ENCODE measurements around the gene CACNG1. TPM values are rescaled to one million over a fixed set of nuclear protein-coding genes. Genes with fewer than 3 reads are reported as not detected.

CACNG1 gene
- total RNA-seq, 1 donor from 2014 or later, result 0.44 TPM

- TF ChIP-seq CTCF (conservative IDR thresholded peaks at IDR 0.05), result no peak
- no peak overlapping the region for H3K27ac Mint-ChIP-seq (ENCODE audit: unreplicated experiment)
- H3K9me3 Mint-ChIP-seq, result no peaks in the 10 kb centered on the region
Observed at GRCh38 chr17:67078292-67078691, 33.9 kb downstream of the CACNG1 start.

GRCh38 chr17:67079491-67079890, 35.1 kb downstream of the CACNG1 start:
- Mint-ChIP-seq H3K27ac (ENCODE audit: unreplicated experiment) (no peak overlapping the region), H3K36me3 (ENCODE audit: low read depth) (peaks cover 2% of the 10 kb centered on the region), H3K4me3 (no peak overlapping the region), H3K9me3 (no peaks in the 10 kb centered on the region), H3K4me1 (no peaks in the 10 kb centered on the region), H3K27me3 (ENCODE audit: low read depth) (no peaks in the 10 kb centered on the region)
- no peak for DNase-seq (ENCODE audit: low read depth, low spot score)
- no peak for TF ChIP-seq CTCF (conservative IDR thresholded peaks at IDR 0.05)

More at GRCh38 chr17:67078292-67078691, 33.9 kb downstream of the CACNG1 start:
- Mint-ChIP-seq H3K4me3 (no peak overlapping the region), H3K36me3 (ENCODE audit: low read depth) (peaks cover 2% of the 10 kb centered on the region), H3K27me3 (ENCODE audit: low read depth) (no peaks in the 10 kb centered on the region), H3K4me1 (no peaks in the 10 kb centered on the region)
- DNase-seq (ENCODE audit: low read depth, low spot score), result no peak

DNA sequence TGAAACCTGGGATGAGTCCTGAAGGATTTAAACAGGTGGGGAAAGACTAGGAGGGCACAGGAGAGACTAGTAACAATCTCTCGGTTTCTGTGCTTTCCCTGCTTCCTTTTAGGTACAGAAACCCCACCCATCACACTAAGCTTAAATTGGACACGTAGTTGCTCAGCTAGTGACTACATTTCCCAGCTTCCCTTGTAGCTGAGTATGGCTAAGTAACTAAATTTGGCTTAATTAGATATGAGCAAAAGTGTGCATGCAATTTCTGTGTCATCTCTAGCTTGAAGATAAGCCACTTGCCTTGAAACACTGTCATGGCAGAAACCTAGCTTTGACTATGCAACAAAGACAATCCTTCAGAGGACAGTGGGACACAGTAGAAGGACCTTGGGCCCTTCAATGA, 36.5 kb downstream of the CACNG1 start:
- Mint-ChIP-seq H3K4me3 (no peak overlapping the region), H3K9me3 (no peaks in the 10 kb centered on the region), H3K36me3 (ENCODE audit: low read depth) (peaks cover 2% of the 10 kb centered on the region), H3K27me3 (ENCODE audit: low read depth) (no peaks in the 10 kb centered on the region), H3K27ac (ENCODE audit: unreplicated experiment) (no peak overlapping the region), H3K4me1 (peaks cover 4% of the 10 kb centered on the region)
- TF ChIP-seq CTCF (conservative IDR thresholded peaks at IDR 0.05), result no peak
- DNase-seq (ENCODE audit: low read depth, low spot score), result no peak

DNA sequence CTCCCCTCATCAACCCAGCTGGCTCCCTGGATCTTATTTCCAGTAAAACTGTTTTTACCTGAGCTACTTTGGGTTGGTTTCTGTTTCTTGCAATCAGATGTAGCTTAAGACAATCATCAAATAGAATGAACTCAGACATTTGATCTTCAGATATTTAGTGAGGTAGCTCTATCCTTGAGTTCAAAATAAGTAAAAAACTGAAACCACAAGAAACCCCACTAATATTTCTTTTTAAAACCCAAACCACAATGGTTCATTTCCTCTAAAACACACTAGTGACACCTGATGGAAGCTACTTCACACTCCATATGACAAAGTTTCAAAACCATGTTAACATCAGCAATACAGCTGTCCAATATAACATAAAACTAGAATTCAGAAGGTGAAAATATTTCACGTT, 37.8 kb downstream of the CACNG1 start:
- Mint-ChIP-seq H3K4me1 (peaks cover 6% of the 10 kb centered on the region), H3K27me3 (ENCODE audit: low read depth) (no peaks in the 10 kb centered on the region), H3K27ac (ENCODE audit: unreplicated experiment) (no peak overlapping the region), H3K36me3 (ENCODE audit: low read depth) (peaks cover 2% of the 10 kb centered on the region), H3K4me3 (no peak overlapping the region), H3K9me3 (no peaks in the 10 kb centered on the region)
- no peak for DNase-seq (ENCODE audit: low read depth, low spot score)
- TF ChIP-seq CTCF (conservative IDR thresholded peaks at IDR 0.05), result no peak

- H3K9me3 Mint-ChIP-seq, result peaks cover 7% of the 10 kb centered on the region
- H3K4me1 Mint-ChIP-seq, result peaks cover 6% of the 10 kb centered on the region
- no peak for TF ChIP-seq CTCF (conservative IDR thresholded peaks at IDR 0.05)
- peaks cover 14% of the 10 kb centered on the region for H3K36me3 Mint-ChIP-seq (ENCODE audit: low read depth)
- no peaks in the 10 kb centered on the region for H3K27me3 Mint-ChIP-seq (ENCODE audit: low read depth)
- DNase-seq (ENCODE audit: low read depth, low spot score), result no peak
- no peak overlapping the region for H3K4me3 Mint-ChIP-seq
- H3K27ac Mint-ChIP-seq (ENCODE audit: unreplicated experiment), result peak overlapping the region; percentile 41
Observed at GRCh38 chr17:67085406-67085805, 41.1 kb downstream of the CACNG1 start.

- Mint-ChIP-seq H3K27ac (ENCODE audit: unreplicated experiment) (no peak overlapping the region), H3K27me3 (ENCODE audit: low read depth) (no peaks in the 10 kb centered on the region), H3K9me3 (peaks cover 8% of the 10 kb centered on the region)
Observed at GRCh38 chr17:67088639-67089038, 44.3 kb downstream of the CACNG1 start.

More at GRCh38 chr17:67088639-67089038, 44.3 kb downstream of the CACNG1 start:
- H3K36me3 Mint-ChIP-seq (ENCODE audit: low read depth), result peaks cover 16% of the 10 kb centered on the region
- no peak for TF ChIP-seq CTCF (conservative IDR thresholded peaks at IDR 0.05)
- peaks cover 6% of the 10 kb centered on the region for H3K4me1 Mint-ChIP-seq
- no peak for DNase-seq (ENCODE audit: low read depth, low spot score)
- no peak overlapping the region for H3K4me3 Mint-ChIP-seq
